H9 (cell line): ENCODE measurements around the gene AFF1. TPM values are rescaled to one million over a fixed set of nuclear protein-coding genes. Genes with fewer than 3 reads are reported as not detected.

Experiments used
- DNase-seq: peaks from one replicate; pipeline ENCODE4 v3.0.0-alpha.2; 2017
- H2AFZ ChIP-seq: one replicate; pipeline ENCODE4 v1.6.1; 2013; ENCODE audit warnings: mild to moderate bottlenecking, low read length, control low read depth, moderate library complexity
- H2AK5ac ChIP-seq: 2 replicates; pipeline ENCODE4 v1.6.1; 2013; ENCODE audit warnings: low read length, control low read depth, mixed read lengths; ENCODE audit not compliant: insufficient read length
- H2BK120ac ChIP-seq: one replicate; pipeline ENCODE4 v1.6.1; 2013; ENCODE audit warnings: low read depth, mild to moderate bottlenecking, low read length, control low read depth, inconsistent platforms; ENCODE audit not compliant: poor library complexity, severe bottlenecking
- H2BK12ac ChIP-seq: 2 replicates; pipeline ENCODE4 v1.6.1; 2013; ENCODE audit warnings: low read length, control low read depth, mixed read lengths, low read depth; ENCODE audit not compliant: insufficient read length
- H2BK15ac ChIP-seq: 2 replicates; pipeline ENCODE4 v1.6.1; 2013; ENCODE audit warnings: low read depth, low read length, control low read depth
- H2BK20ac ChIP-seq: one replicate; pipeline ENCODE4 v1.6.1; 2013; ENCODE audit warnings: low read depth, mild to moderate bottlenecking, low read length, control low read depth, inconsistent platforms; ENCODE audit not compliant: poor library complexity, severe bottlenecking
- H2BK5ac ChIP-seq: 2 replicates; pipeline ENCODE4 v1.6.1; 2013; ENCODE audit warnings: low read length, control low read depth, mixed read lengths; ENCODE audit not compliant: insufficient read length
- H3K14ac ChIP-seq: 2 replicates; pipeline ENCODE4 v1.6.1; 2013; ENCODE audit warnings: low read length, control low read depth; ENCODE audit not compliant: insufficient read depth
- H3K18ac ChIP-seq: 2 replicates; pipeline ENCODE4 v1.6.1; 2013; ENCODE audit warnings: low read depth, mild to moderate bottlenecking, mixed read lengths, low read length, control low read depth; ENCODE audit not compliant: insufficient read length
- H3K23ac ChIP-seq: 2 replicates; pipeline ENCODE4 v1.6.1; 2013; ENCODE audit warnings: low read length, control low read depth, mixed read lengths, low read depth; ENCODE audit not compliant: insufficient read length
- H3K23me2 ChIP-seq: 2 replicates; pipeline ENCODE4 v1.6.1; 2013; ENCODE audit warnings: low read depth, mild to moderate bottlenecking, mixed read lengths, low read length, control low read depth; ENCODE audit not compliant: insufficient read length, poor library complexity, severe bottlenecking
- H3K27ac ChIP-seq: 2 replicates; pipeline ENCODE4 v1.5.1; 2013; ENCODE audit warnings: low read length, control low read depth, mixed read lengths, low read depth; ENCODE audit not compliant: insufficient read length
- H3K27me3 ChIP-seq: 2 replicates; pipeline ENCODE4 v1.6.1; 2013; ENCODE audit warnings: low read length, control low read depth, inconsistent platforms; ENCODE audit not compliant: insufficient read depth
- H3K4ac ChIP-seq: 2 replicates; pipeline ENCODE4 v1.6.1; 2013; ENCODE audit warnings: low read depth, mild to moderate bottlenecking, control low read depth, inconsistent platforms, low read length, moderate library complexity
- H3K4me1 ChIP-seq: 2 replicates; pipeline ENCODE4 v1.6.1; 2013; ENCODE audit warnings: low read length, control low read depth, inconsistent platforms; ENCODE audit not compliant: insufficient read depth
- H3K4me2 ChIP-seq: 2 replicates; pipeline ENCODE4 v1.6.1; 2013; ENCODE audit warnings: low read length, control low read depth, mixed read lengths; ENCODE audit not compliant: insufficient read length, insufficient read depth
- H3K56ac ChIP-seq: 2 replicates; pipeline ENCODE4 v1.6.1; 2013; ENCODE audit warnings: low read depth, mild to moderate bottlenecking, mixed read lengths, low read length, control low read depth; ENCODE audit not compliant: insufficient read length
- H3K79me1 ChIP-seq: 2 replicates; pipeline ENCODE4 v1.6.1; 2013; ENCODE audit warnings: low read depth, mild to moderate bottlenecking, moderate library complexity, low read length, control low read depth, inconsistent platforms; ENCODE audit not compliant: insufficient read depth, poor library complexity, severe bottlenecking
- H3K79me2 ChIP-seq: 2 replicates; pipeline ENCODE4 v1.6.1; 2013; ENCODE audit warnings: low read length, control low read depth, inconsistent platforms; ENCODE audit not compliant: insufficient read depth
- H3K9ac ChIP-seq: 2 replicates; pipeline ENCODE4 v1.6.1; 2013; ENCODE audit warnings: low read length, control low read depth, mixed read lengths; ENCODE audit not compliant: insufficient read length; ENCODE audit errors: extremely low read depth
- H3K9me3 ChIP-seq: one replicate; pipeline ENCODE4 v1.6.1; 2013; ENCODE audit warnings: low read depth, low read length, inconsistent platforms; ENCODE audit not compliant: control insufficient read depth
- H3T11ph ChIP-seq: one replicate; pipeline ENCODE4 v1.6.1; 2013; ENCODE audit warnings: mild to moderate bottlenecking, low read length, control low read depth, inconsistent platforms
- H4K20me1 ChIP-seq: one replicate; pipeline ENCODE4 v1.6.1; 2013; ENCODE audit not compliant: control insufficient read depth, insufficient read length, insufficient read depth
- H4K5ac ChIP-seq: 2 replicates; pipeline ENCODE4 v1.6.1; 2013; ENCODE audit warnings: low read depth, mild to moderate bottlenecking, mixed read lengths, low read length, control low read depth; ENCODE audit not compliant: insufficient read length
- H4K8ac ChIP-seq: replicated peaks from 2 replicates; pipeline ENCODE4 v1.6.1; 2013; ENCODE audit warnings: low read length, control low read depth, mixed read lengths, low read depth; ENCODE audit not compliant: insufficient read length
- H4K91ac ChIP-seq: 2 replicates; pipeline ENCODE4 v1.6.1; 2013; ENCODE audit warnings: low read depth, mild to moderate bottlenecking, moderate library complexity, mixed read lengths, low read length, control low read depth; ENCODE audit not compliant: insufficient read length
- H3K27ac Mint-ChIP-seq, 3 experiments: 2 replicates in 2 of 3; 3 replicates in 1 of 3; pipeline ENCODE4 v1.8.0; 2020 to 2021; ENCODE audit warnings: mixed read lengths in 3 of 3, mild to moderate bottlenecking in 1 of 3, moderate library complexity in 1 of 3
- H3K27me3 Mint-ChIP-seq: 2 replicates; pipeline ENCODE4 v1.8.0; 2021; ENCODE audit warnings: low read depth, mild to moderate bottlenecking, moderate library complexity, mixed read lengths
- H3K36me3 Mint-ChIP-seq, 3 experiments: 2 replicates in 2 of 3; 3 replicates in 1 of 3; pipeline ENCODE4 v1.8.0; 2020 to 2021; ENCODE audit warnings: low read depth in 3 of 3, mixed read lengths in 3 of 3; ENCODE audit not compliant: insufficient read depth in 1 of 3
- H3K4me1 Mint-ChIP-seq, 2 experiments: 2 replicates each; pipeline ENCODE4 v1.8.0; 2020; ENCODE audit warnings: mixed read lengths in 2 of 2
- H3K4me3 Mint-ChIP-seq, 2 experiments: 2 replicates in 1 of 2; 3 replicates in 1 of 2; pipeline ENCODE4 v1.8.0; 2020 to 2021; ENCODE audit warnings: mild to moderate bottlenecking in 2 of 2, mixed read lengths in 2 of 2, moderate library complexity in 1 of 2
- H3K9me3 Mint-ChIP-seq, 2 experiments: 2 replicates in 1 of 2; 3 replicates in 1 of 2; pipeline ENCODE4 v1.8.0; 2020; ENCODE audit warnings: mild to moderate bottlenecking in 2 of 2, mixed read lengths in 2 of 2, moderate library complexity in 1 of 2
- WGBS: extraction: QIAGEN DNeasy Blood & Tissue Kit; methylation state at CpG from one replicate; pipeline ENCODE4 v1.1.7; 2013; ENCODE audit warnings: missing lambda C conversion rate, low lambda C conversion rate, mixed read lengths; ENCODE audit not compliant: insufficient read length; ENCODE audit errors: extremely low coverage; 5-methylcytosine and 5-hydroxymethylcytosine counted together
- total RNA-seq: library from RNA; stranded (reverse); gene quantifications from 2 replicates; pipeline ENCODE4 v1.2.1, GENCODE V29; 2021
- TF ChIP-seq, protein P1 (sequence below): fragments of 200-600 bp; sonication (generic); conservative IDR thresholded peaks from 3 replicates; pipeline ENCODE4 v1.8.0; 2021; ENCODE audit warnings: antibody characterized with exemption, mild to moderate bottlenecking

Gene AFF1
- total RNA-seq, 1 experiment from 2014 or later: 74.5 TPM

DNA sequence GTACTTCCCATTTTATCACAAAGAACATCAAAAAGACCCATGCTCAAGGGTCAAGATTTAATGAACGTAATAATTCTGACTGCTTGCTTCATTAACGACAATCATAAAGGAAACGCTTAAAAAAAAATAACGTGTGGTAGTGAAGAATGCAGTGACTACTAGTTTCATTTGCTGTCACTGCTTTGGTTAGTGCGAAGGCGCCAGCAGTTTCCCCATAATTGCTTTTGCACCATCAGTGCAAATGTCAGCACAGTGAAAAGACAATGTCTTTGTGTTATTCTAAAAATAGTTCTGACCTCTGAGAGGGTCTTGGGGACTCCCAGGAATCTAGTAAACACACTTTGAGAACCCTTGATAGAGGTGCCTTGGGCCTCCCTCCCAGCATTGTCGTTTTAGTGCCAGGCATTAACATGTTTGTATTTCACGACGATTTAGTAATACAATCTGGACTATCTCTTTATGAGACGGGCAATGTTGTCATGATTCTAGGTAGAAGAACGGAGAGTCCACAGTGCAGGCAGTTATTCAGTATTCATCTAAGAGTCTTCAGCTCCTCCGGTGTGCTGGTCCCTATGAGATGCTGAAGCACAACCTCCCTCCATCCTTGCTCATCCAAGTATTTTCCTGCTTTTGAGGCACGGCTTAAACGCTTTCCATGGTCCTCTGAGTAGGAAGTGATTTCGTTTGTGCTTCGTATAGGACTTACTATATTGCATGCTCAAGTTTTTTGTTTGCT, 71.0 kb downstream of the AFF1 start:
- no peak overlapping the region for H2BK120ac ChIP-seq
- H2AFZ ChIP-seq: no peak overlapping the region
- H3K9me3 ChIP-seq: no peaks in the 10 kb centered on the region
- H2BK15ac ChIP-seq: no peak overlapping the region
- Mint-ChIP-seq H3K27ac (peak overlapping the region; percentile 18 to 93 (median 71); a peak in 5 of 7 replicates), H3K36me3 (no peaks in the 10 kb centered on the region), H3K4me1 (peaks cover 65 to 70% of the 10 kb centered on the region in 2 experiments), H3K9me3 (no peaks in the 10 kb centered on the region), H3K27me3 (no peaks in the 10 kb centered on the region; the same call in 1 of the 2 replicates), H3K4me3 (peak overlapping the region; percentile 85 to 96)
- no CpG with 5 or more reads among the region's 16 CpGs for whole genome bisulfite sequencing
- H2BK12ac ChIP-seq: no peak overlapping the region
- H3K79me2 ChIP-seq: peaks cover 17% of the 10 kb centered on the region; the same call in 1 of the 2 replicates
- H3K23ac ChIP-seq: no peak overlapping the region
- TF ChIP-seq, protein P1, sequence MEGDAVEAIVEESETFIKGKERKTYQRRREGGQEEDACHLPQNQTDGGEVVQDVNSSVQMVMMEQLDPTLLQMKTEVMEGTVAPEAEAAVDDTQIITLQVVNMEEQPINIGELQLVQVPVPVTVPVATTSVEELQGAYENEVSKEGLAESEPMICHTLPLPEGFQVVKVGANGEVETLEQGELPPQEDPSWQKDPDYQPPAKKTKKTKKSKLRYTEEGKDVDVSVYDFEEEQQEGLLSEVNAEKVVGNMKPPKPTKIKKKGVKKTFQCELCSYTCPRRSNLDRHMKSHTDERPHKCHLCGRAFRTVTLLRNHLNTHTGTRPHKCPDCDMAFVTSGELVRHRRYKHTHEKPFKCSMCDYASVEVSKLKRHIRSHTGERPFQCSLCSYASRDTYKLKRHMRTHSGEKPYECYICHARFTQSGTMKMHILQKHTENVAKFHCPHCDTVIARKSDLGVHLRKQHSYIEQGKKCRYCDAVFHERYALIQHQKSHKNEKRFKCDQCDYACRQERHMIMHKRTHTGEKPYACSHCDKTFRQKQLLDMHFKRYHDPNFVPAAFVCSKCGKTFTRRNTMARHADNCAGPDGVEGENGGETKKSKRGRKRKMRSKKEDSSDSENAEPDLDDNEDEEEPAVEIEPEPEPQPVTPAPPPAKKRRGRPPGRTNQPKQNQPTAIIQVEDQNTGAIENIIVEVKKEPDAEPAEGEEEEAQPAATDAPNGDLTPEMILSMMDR: no peak
- no peak overlapping the region for H2AK5ac ChIP-seq
- no peak overlapping the region for H4K8ac ChIP-seq
- H3K4me2 ChIP-seq: peak overlapping the region; percentile 95
- no peak overlapping the region for H2BK5ac ChIP-seq
- H3K27me3 ChIP-seq: no peaks in the 10 kb centered on the region
- no peak overlapping the region for H2BK20ac ChIP-seq
- H3K18ac ChIP-seq: no peak overlapping the region
- DNase-seq: no peak
- no peaks in the 10 kb centered on the region for H4K20me1 ChIP-seq
- no peak overlapping the region for H3K14ac ChIP-seq
- peaks cover 13% of the 10 kb centered on the region for H3K23me2 ChIP-seq
- H3K4ac ChIP-seq: no peak overlapping the region
- peak overlapping the region; percentile 64 for H3K9ac ChIP-seq
- H3T11ph ChIP-seq: no peak overlapping the region
- no peak overlapping the region for H4K5ac ChIP-seq
- peaks cover 6% of the 10 kb centered on the region for H3K79me1 ChIP-seq
- H3K27ac ChIP-seq: peak overlapping the region; percentile 8
- H3K56ac ChIP-seq: no peak overlapping the region
- H4K91ac ChIP-seq: no peak overlapping the region
- H3K4me1 ChIP-seq: peaks cover 9% of the 10 kb centered on the region; the same call in 1 of the 2 replicates
